Cerebellar cortex (tissue), 1 donor: Measurements from ENCODE around the gene GAPVD1.
"Not testable (repeated sequence)": the region's sequence is repeated elsewhere in the genome, so short reads cannot be mapped to it uniquely, and the experiment has no call there.

Source experiments
- DNase-seq: peaks from one replicate; pipeline ENCODE4 v3.0.0-alpha.2; 2015; ENCODE audit warnings: low spot score

The GAPVD1 gene

GRCh38 chr9:125261501-125262293 is at the start of gene GAPVD1:
Gene GAPVD1 (plus strand): TSS chr9:125261826. CDS start chr9:125298922, 37,096 bp downstream.
- DNase-seq = peak; percentile 86

GRCh38 chr9:125214186-125214585 is 47.4 kb upstream of the GAPVD1 start:
- no peak for DNase-seq

GRCh38 chr9:125218621-125219020 is 43.0 kb upstream of the GAPVD1 start:
- no peak for DNase-seq

- not testable (repeated sequence) for DNase-seq
Measured at GRCh38 chr9:125224858-125225257, 36.8 kb upstream of the GAPVD1 start.

GRCh38 chr9:125227761-125228160 is 33.9 kb upstream of the GAPVD1 start:
- no peak for DNase-seq

- peak; percentile 45 for DNase-seq
Measured at GRCh38 chr9:125233678-125234077, 27.9 kb upstream of the GAPVD1 start.

- peak; percentile 22 for DNase-seq
Measured at GRCh38 chr9:125234099-125234498, 27.5 kb upstream of the GAPVD1 start.

- peak; percentile 11 for DNase-seq
Measured at GRCh38 chr9:125235804-125236519, 25.7 kb upstream of the GAPVD1 start.

- DNase-seq = not testable (repeated sequence)
Measured at GRCh38 chr9:125236520-125237159, 25.0 kb upstream of the GAPVD1 start.

- no peak for DNase-seq
Measured at GRCh38 chr9:125238127-125238914, 23.3 kb upstream of the GAPVD1 start.

- no peak for DNase-seq
Measured at GRCh38 chr9:125238915-125239446, 22.6 kb upstream of the GAPVD1 start.

- no peak for DNase-seq
Measured at GRCh38 chr9:125239631-125240597, 21.7 kb upstream of the GAPVD1 start.

GRCh38 chr9:125240649-125240999 is 21.0 kb upstream of the GAPVD1 start:
- no peak for DNase-seq

GRCh38 chr9:125241000-125241862 is 20.4 kb upstream of the GAPVD1 start, which contains the start of gene HSPA5:
Gene HSPA5 (minus strand): TSS chr9:125241343. CDS start chr9:125241126, 217 bp downstream.
- DNase-seq = peak; percentile 100

GRCh38 chr9:125241863-125242739 is 19.5 kb upstream of the GAPVD1 start:
- DNase-seq = no peak

- DNase-seq = no peak
Measured at GRCh38 chr9:125243792-125244260, 17.8 kb upstream of the GAPVD1 start.

GRCh38 chr9:125246261-125246667 is 15.4 kb upstream of the GAPVD1 start:
- DNase-seq = no peak

- DNase-seq = no peak
Measured at GRCh38 chr9:125254231-125254630, 7.4 kb upstream of the GAPVD1 start.
